ENCODE results near the gene FOXP3. TPM values are rescaled to one million over a fixed set of nuclear protein-coding genes. Genes with fewer than 3 reads are reported as not detected.
A peak's percentile ranks its signal among the peaks of the same experiment; 100 is the strongest.

The FOXP3 gene
- polyA plus RNA-seq, 5 donors, result 0.32 to 0.73 (median 0.69) TPM

DNA sequence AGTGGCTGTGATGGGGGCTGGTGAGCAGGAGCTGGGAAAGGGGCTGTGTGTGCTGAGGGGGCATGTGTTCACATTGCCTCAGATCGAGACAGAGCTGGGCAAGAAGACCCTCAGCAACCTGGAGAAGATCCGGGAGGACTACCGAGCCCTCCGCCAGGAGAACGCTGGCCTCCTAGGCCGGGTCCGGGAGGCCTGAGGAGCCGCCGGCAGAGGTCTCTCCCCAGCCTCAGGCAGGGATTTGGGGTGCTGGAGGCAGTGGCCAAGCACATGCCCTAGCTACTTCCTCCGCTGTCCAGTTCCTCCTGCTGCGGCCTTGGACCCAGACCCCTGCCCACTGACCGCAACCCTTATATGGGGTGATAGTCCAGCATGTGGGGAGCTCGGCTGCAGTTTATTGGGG lies 14.4 kb downstream of the FOXP3 start:
- no peak for DNase-seq

DNA sequence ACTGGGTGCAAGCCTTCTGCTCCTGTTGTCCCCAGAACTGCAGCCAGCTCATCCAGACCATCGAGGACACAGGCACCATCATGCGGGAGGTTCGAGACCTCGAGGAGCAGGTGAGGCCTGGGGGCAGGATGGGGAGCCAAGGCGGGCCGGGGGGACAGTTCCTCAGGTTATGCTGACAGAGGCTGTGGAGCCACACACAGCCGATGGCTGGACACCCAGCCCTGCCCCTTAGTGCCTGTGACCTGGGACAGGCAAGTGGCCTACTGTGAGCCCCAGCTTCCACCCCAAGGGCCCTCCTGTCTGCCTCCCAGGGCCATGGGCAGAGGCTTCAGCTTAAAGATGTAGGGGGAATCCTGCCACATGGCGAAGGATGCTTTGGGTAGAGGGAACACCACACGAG lies 14.9 kb downstream of the FOXP3 start:
- no peak for DNase-seq

DNA sequence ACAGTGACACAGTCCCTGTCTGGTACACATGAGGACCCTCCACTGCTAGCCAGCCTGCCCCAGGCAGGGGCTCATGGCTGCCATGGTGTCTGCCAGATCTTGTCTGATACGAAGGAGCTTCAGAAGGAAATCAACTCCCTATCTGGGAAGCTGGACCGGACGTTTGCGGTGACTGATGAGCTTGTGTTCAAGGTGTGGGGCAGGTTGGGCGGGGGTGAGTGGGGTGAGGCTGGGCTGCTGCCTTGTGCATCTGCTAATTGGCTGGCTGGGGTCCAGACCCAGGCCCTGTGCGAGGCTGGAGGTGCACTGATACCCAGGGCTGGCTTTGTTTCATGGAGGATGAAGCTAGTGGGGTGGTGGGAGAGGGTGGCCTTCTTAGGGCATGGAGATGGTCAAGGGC lies 15.4 kb downstream of the FOXP3 start:
- DNase-seq, result no peak

DNA sequence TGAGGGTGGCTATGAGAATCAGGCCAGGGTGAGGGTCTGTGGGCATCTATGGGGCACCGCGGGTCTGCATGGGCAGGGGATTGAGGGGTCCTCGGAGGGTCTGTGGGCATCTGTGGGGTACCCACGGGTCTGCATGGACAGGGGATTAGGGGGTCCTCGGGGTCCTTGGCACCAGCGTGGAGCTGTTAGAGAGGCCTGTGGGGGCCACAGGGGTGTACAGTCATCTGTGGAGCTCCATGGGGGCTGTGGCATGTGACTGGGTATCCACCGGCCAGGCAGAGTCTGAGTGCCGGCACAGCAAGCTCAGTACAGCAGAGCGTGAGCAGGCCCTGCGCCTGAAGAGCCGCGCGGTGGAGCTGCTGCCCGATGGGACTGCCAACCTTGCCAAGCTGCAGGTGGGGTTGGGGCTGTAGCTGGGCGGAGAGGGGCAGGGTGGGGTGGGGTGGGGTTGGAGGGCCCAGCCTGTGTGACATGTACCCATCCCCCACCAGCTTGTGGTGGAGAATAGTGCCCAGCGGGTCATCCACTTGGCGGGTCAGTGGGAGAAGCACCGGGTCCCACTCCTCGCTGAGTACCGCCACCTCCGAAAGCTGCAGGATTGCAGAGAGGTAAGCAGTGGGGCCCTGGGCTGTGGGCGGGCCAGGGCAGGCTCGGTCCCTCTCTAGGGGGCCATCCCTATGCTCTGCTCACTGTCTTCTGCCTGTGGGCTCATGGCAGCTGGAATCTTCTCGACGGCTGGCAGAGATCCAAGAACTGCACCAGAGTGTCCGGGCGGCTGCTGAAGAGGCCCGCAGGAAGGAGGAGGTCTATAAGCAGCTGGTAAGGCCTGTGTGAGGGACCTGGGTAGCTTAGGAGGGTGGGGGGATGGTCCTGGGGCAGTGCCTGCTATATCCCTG lies 16.3 kb downstream of the FOXP3 start:
- DNase-seq, result no peak

DNA sequence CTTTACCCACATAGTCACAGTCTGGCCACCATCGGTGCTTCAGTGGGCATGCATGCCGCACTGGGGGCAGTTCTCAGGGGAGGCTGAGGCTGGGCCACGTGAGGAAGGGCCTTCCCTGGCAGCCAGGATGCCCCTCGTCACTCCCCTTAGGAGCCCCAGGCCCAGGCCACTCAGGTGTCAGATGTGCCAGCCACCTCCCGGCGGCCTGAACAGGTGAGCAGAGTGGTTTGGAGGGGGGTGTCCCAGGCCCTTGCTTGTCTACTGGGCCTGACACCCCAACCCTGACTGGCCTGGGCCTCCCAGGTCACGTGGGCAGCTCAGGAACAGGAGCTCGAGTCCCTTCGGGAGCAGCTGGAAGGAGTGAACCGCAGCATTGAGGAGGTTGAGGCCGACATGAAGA lies 17.2 kb downstream of the FOXP3 start:
- DNase-seq, result no peak

DNA sequence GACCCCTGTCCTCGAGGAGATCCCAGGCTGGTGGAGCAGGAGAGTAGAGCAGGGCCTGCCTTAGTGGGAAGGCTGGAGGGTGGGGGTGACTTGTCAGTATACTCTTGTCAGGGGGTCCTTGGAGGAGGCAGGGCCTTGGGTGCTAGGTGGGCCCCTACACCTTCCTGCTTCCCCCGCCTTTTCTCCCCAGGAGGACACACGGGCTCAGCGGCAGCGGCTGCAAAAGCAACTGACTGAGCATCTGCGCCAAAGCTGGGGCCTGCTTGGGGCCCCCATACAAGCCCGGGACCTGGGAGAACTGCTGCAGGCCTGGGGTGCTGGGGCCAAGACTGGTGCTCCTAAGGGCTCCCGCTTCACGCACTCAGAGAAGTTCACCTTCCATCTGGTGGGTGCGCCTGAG lies 18.0 kb downstream of the FOXP3 start:
- DNase-seq, result no peak

DNA sequence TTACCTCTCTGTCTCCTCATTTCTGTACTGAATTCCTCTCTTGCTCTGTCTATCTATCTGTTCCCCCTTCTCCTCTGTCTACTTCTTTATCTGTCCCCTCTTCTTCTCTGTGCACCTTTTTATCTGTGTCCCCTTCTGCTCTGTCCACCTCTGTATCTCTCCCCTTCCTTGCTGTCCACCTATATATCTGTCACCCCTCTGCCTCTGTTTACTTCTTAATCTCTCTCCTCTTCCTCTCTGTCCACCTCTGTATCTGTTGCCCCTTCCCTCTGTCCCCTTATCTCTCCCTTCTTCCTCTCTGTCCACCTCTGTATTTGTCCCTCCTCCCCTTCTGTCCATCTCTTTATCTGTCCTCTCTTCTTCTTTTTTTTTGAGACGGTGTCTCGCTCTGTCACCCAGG lies 20.3 kb downstream of the FOXP3 start:
- DNase-seq, result no peak

DNA sequence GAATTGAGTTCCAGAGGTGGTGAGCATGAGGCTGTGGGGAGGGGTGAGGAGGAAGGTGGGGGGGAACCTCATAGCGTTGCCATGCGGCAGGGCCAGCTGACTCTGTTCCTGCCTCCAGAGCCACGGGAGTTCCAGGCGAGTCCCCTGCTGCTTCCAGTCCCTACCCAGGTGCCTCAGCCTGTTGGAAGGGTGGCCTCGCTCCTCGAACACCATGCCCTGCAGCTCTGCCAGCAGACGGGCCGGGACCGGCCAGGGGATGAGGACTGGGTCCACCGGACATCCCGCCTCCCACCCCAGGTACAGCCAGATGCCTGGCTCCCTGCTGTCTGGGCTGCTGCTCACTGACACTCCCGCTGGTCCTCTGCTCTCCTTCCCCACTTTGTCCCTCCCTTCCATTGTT lies 21.3 kb downstream of the FOXP3 start:
- no peak for DNase-seq

DNA sequence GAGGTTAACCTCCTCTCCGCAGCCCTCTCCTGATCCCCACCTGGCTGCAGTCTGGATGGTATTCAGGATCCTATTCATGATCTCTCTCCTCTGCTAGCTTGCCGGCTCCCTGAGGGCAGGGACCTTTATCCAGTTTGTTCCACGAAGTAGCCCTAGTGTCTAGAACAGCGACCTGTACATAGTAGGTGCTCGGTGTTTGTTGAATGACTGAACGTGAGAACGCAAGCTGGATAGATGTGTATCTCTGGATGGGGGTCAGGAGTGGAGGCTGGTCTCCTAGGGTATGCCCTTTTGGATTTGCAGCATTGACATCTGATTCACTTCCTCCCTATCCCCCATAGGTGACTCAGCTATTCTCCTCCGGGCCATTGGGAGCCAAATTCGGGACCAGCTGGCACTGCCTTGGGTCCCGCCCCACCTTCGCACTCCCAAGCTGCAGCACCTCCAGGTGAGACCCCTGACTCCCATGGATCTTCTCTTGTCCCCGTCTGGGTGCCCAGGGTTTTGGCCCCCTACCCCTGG lies 21.9 kb downstream of the FOXP3 start:
- DNase-seq, result no peak

DNA sequence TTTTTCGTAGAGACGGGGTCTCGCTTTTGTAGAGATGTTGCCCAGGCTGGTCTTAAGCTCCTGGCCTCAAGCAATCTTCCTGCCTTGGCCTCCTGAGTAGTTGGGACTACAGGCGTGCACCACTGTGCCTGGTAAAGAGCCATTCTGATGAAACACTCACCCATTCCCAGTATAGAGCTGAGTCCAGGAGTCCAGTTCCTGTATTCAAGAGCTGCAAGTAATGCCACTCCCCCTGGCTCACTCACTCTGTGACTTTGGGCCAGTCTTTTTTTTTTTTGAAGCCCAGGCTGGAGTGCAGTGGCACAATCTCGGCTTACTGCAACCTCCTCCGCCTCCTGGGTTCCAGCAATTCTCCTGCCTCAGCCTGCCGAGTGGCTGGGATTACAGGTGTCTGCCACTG lies 25.8 kb downstream of the FOXP3 start:
- DNase-seq, result no peak

DNA sequence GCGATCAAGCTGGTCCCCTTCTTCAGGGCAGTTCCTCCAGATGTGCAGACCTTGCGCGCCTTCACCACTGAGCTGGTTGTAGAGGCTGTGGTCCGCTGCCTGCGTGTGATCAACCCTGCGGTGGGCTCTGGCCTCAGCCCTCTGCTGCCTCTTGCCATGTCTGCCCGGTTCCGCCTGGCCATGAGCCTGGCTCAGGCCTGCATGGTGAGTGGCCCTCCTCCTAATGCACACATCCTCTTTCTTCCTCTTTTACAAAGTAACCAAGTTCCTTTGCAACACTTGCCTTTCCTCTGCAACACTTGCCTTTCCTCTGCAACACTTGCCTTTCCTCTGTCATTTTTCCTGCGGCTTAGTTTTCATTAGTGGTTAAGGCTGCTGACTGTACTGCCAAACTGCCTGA lies 27.4 kb downstream of the FOXP3 start:
- DNase-seq, result no peak

DNA sequence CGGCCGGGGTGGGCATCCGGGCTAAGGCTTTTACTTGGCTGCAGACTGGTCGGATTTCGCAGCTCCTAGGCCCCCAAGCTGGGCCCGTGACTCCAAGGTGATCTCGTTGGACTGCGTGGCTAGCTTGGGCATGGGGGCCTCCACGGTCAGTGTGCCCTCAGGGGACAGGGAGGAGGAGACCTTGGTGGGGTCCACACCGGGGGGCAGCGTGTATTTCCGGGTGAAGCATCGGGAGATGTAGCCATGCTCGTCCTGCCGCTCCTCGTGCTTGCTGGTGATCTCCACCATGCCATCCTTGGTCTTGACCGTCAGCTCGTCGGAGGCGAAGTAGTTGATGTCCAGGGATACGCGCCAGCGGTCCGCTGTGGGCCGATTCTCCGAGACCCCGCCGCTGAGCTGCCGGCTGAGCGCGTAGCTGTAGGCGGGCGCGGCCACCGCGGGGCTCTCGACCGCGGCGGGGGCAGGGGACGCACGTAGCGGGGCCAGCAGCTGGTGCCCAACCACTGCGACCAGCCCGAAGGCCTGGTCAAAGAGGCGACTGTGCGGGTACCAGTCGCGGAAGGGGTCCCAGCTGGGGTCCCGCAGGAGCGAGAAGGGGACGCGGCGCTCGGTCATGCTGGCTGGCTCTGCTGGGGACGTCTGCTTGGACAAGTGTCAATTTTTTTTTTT lies 30.5 kb downstream of the FOXP3 start:
- no peak for DNase-seq

DNA sequence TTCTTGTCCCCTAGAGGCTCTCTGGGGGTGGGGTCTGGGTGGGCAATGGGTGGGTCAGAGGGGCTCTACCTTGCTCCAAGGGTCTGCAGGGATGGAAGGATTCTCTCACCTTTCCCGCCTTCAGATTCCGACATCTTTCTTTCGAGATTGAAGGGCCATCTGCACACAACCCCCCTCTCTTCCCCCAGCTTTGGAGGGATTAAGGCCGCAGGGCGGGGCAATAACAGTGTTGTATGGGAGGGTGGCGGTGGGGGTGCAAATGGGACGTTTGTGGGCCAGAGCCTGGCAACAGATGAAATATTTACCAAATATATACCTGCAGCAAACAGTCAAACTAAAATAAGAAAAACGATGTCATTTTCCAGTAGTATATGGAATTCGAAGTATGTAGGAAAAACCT lies 31.3 kb downstream of the FOXP3 start, which contains the start of gene CACNA1F:
TSS of gene CACNA1F (minus strand) at position 165 of the 400 bp plus-strand sequence. CDS start at position 134, 31 bp downstream.
- DNase-seq, result no peak

DNA sequence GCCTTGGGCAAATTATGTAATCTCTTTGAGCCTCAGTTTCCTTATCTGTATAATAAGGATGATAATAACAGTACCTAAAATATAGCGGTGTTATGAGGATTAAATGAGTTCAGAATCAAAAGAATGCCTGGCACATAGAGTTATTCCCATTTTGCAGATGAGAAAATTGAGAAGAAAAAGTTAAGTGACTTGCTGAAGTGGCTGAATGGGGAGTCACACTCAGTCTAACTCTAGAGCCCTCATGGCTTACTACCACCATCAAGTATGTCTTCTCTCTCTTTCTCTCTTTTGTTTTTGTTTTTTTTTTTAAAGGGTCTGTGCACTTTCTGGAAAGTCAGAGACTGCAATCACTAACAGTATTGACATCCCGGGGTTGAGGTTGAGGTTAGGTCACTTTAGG lies 32.0 kb downstream of the FOXP3 start:
- no peak for DNase-seq

DNA sequence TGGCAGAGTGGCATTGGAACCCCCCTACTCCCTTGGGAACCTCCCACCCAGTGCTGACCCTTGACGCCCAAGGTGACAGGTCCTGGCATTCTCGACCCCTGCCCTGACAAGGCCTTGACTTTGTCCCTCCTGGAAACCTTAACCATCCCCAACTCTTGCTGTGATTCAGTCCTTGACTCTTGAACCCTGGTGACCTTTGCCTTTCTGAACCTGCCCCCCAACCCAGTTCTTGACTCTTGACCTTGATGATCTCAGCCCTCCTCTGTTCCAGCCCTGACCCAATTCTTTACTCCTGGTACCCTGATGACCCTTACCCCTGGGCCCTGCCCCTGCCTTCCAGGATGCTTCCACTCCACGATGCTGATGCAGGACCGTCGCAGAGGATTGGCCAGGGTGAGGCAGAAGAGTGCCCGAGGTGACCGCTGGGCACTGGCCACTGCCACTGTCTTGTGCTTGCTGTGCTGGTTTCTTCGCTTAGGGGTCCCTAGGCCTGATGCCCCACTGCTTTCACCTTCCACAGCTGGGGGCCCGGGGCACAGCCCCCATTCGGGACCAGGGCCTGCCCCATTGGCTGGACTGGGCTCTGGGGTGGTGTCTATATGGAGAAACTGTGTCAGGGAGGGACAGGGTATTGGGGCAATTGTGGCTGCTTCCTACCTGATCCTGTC lies 33.0 kb downstream of the FOXP3 start:
- DNase-seq, result no peak

DNA sequence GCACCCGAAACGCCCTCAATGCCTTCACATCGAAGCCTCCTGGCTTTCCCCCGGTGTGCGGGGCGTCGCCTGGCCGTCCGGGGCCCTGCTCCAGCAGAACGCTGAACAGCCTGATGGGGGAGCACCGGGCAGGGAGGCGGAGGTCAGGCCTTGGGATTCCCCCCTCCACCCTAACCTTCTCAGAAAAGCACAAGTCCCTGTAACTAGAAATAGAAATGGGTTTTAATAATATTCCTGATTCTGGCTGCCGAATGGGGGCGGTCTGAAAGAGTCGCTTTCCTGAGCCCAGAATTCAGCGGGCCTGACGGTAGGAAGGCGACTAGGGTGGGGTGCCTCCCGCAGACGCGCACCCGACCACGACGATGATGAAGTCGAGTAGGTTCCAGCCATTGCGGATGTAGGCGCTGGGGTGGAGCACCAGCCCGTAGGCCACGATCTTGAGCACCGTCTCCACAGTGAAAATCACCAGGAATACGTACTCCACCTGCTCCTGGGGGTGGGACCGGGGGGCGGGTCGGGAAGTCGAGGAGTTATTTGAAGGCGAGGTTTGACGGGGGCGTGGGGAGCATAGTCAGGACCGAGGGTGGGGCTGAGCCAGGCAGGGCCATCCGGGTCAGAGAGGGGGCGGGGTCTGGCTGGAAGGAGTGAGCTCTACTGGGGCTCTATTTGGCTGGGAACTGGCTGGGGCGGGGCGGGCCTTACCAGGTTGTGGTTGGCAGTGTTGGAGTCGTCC lies 33.8 kb downstream of the FOXP3 start:
- DNase-seq, result peak in 1 of 2 donors; percentile 3

DNA sequence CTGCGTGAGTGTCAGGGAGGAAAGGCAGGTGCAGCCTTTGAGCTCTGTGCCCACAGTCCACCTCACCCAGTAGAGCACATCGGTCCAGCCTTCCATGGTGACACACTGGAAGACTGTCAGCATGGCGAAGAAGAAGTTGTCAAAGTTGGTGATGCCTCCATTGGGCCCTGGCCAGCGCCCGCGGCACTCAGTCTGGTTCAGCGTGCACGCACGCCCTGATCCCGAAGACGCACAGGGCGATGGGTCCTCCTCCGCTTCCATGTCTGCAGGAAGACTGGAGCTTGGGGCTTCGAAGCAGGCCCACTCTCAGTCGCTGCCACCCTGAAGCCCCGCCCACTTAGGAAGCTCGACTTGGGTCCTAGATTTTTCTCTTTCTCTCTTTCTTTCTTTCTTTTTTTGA lies 36.3 kb downstream of the FOXP3 start:
- DNase-seq, result no peak

DNA sequence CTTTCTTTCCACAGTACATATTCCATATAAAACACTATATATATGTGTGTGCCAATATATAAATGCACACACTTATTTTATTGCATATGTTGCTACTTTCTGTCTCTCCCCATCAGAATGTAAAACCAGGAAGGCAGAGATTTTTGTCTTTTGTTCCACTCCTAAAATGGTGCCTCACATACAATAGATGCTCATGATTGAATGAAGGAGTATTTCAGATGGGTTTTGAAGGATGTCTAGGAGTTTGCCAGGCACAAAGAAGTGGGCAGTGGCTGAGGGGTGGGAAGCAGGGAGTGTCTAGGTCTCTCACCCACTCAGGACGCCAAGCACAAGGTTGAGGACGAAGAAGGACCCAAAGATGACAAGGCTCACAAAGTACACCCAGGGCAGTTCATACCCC lies 36.8 kb downstream of the FOXP3 start:
- no peak for DNase-seq

DNA sequence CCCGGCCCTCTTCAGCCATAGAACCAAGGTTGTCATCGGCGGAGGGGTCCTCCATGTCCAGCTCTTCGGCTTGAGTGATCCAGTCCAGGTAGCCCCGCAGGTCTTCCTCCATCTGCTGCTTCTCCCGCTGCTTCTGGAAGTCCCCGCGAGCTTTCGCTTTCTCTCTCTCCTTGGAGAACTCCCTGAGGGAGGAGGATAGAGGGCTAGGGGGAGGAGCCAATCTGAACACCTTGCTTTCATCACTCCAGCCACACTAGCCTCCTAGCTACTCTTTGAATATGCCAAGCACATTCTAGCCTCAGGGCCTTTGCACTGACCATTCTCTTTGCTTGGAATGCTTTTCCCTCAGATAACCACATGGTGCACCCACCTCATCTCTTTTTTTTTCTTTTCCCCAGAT lies 37.6 kb downstream of the FOXP3 start:
- DNase-seq, result no peak

DNA sequence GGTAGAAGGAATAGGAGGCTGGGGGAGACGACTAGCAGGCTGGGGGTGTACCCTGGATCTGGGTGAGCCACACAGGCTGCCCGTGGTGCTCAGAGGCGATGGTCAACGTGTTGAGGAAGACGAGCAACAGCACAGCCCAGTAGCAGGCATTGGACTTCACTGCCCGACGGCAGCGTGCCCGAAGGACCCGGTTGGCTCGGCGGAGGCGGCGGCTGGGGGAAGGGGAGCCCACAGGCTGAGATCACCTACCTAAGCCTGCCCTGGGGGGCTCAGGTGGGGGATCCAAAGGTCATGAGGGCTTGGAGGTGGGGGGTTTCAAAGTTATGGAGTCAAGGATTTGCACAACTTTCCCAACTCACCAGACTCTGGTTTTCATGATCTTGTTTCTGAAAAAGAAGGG lies 38.7 kb downstream of the FOXP3 start:
- no peak for DNase-seq

DNA sequence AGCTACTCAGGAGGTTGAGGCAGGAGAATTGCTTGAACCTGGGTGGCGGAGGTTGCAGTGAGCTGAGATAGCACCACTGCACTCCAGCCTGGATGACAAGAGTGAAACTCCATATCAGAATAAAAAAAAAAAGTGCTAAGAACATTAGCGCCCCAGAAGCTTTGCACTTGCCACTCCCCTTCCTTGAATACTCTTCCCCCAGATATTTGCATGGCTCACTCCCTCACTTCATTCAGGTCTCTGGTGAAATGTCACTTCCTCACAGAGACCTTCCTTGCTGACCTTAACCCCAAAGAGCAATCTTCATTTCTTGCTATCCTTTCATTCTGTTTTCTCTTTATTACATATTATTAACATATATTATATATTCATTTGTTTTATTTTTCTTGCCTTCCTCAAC lies 42.6 kb downstream of the FOXP3 start:
- no peak for DNase-seq

DNA sequence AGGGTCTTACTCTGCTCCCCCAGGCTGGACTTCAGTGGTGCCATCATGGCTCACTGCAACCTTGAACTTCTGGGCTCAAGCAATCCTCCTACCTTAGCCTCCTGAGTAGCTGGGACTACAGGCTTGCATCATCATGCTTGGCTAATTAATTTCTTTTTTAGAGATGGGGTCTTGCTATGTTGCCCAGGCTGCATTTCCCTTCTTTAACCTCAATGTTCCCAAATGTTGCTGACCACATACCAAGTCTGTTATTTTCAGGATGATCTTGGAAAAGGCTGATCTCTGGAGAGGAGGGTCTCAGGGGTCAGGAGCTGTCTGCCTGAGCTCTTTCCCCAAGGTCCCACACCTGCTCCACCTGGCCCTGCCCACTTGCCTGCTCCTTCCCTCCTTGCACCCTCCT lies 44.4 kb downstream of the FOXP3 start:
- DNase-seq, result no peak
